GM12878 (cell line): Measurements from ENCODE around the gene PRF1. TPM values are rescaled to one million over a fixed set of nuclear protein-coding genes. Genes with fewer than 3 reads are reported as not detected.

ENCODE experiments used
- ATAC-seq: fragments of 200-7000 bp; cut with Tn5 transposase; 3 replicates; pipeline ENCODE4 v1.9.1; 2020; ENCODE audit warnings: mild to moderate bottlenecking, moderate library complexity
- BruUV-seq: library from RNA; stranded (reverse); fragments of 400-500 nt; replicated peaks from 2 replicates; lab custom pipeline; 2021; lab: Mats Ljungman, UMichigan
- CTCF ChIA-PET: fragments of 300-600 bp; sonication (Branson Sonifier 250); formaldehyde crosslinking; extraction: SDS; loops from one replicate; lab custom pipeline; 2021; ENCODE audit warnings: inconsistent platforms; lab: Yijun Ruan, JAX
- POLR2A ChIA-PET: fragments of 350-600 bp; formaldehyde crosslinking; extraction: SDS; loops from one replicate; lab custom pipeline; 2021; ENCODE audit warnings: inconsistent platforms; lab: Charles Lee
- RAD21 ChIA-PET: fragments of 300-600 bp; sonication (Branson Sonifier 250); formaldehyde crosslinking; loops from one replicate; lab custom pipeline; 2023; ENCODE audit warnings: antibody characterized with exemption; ENCODE audit not compliant: unreplicated experiment; lab: Charles Lee
- SMC1A ChIA-PET: fragments of 300-600 bp; sonication (Branson Sonifier 250); formaldehyde crosslinking; loops from one replicate; lab custom pipeline; 2023; ENCODE audit not compliant: unreplicated experiment, uncharacterized antibody; lab: Charles Lee
- DNase-seq: peaks from one replicate; pipeline ENCODE4 v3.0.0-alpha.2; 2011; ENCODE audit warnings: low read depth, low spot score
- FAIRE-seq: peaks from 3 replicates; lab custom pipeline; 2011; peaks lifted over from hg19 to GRCh38; lab: Jason Lieb, UNC
- H2AFZ ChIP-seq: 2 replicates; pipeline ENCODE4 v1.6.0; 2011; ENCODE audit warnings: low read depth, low read length, control low read depth; ENCODE audit not compliant: control insufficient read depth
- H3K27ac ChIP-seq: 2 replicates; pipeline ENCODE4 v1.5.1; 2011; ENCODE audit warnings: control low read depth; ENCODE audit not compliant: control insufficient read depth, insufficient read depth
- H3K27me3 ChIP-seq, 2 experiments: replicated peaks in 1 of 2; 2 replicates each; pipeline versions ENCODE4 v1.6.0 to v1.6.1; 2011; ENCODE audit warnings: low read length in 1 of 2; ENCODE audit not compliant: control insufficient read depth in 2 of 2, insufficient read depth in 2 of 2
- H3K36me3 ChIP-seq, 2 experiments: 2 replicates each; pipeline ENCODE4 v1.5.1; 2011; ENCODE audit warnings: low read length in 1 of 2; ENCODE audit not compliant: control insufficient read depth in 2 of 2, insufficient read depth in 2 of 2
- H3K4me1 ChIP-seq: 2 replicates; pipeline ENCODE4 v1.6.1; 2011; ENCODE audit warnings: mild to moderate bottlenecking, low read length, moderate library complexity, mixed read lengths; ENCODE audit not compliant: control insufficient read depth, insufficient read depth
- H3K4me2 ChIP-seq: 2 replicates; pipeline ENCODE4 v1.6.0; 2011; ENCODE audit warnings: control low read depth; ENCODE audit not compliant: control insufficient read depth, insufficient read depth
- H3K4me3 ChIP-seq: fragments of 200-600 bp; sonication (generic); 2 replicates; pipeline ENCODE4 v1.5.1; 2016
- H3K79me2 ChIP-seq: 2 replicates; pipeline ENCODE4 v1.6.0; 2011; ENCODE audit warnings: low read length; ENCODE audit not compliant: control insufficient read depth, insufficient read depth
- H3K9ac ChIP-seq: 2 replicates; pipeline ENCODE4 v1.8.0; 2011; ENCODE audit warnings: low read length, control low read depth, mixed read lengths; ENCODE audit not compliant: control insufficient read depth, insufficient read depth
- H3K9me3 ChIP-seq: replicated peaks from 3 replicates; pipeline ENCODE4 v1.5.1; 2011; ENCODE audit warnings: mild to moderate bottlenecking, low read length; ENCODE audit not compliant: control insufficient read depth, insufficient read depth
- H4K20me1 ChIP-seq: 2 replicates; pipeline ENCODE4 v1.6.0; 2011; ENCODE audit not compliant: control insufficient read depth, insufficient read depth
- BHLHE40 ChIP-seq, 2 experiments: fragments of 450-650 bp in 1 of 2; IDR thresholded peaks; 2 replicates each; pipeline ENCODE4 v1.6.1; 2011 to 2017; ENCODE audit warnings: low read depth in 2 of 2, borderline replicate concordance in 1 of 2, improper control_type of control experiment in 1 of 2, low read length in 1 of 2, mild to moderate bottlenecking in 1 of 2
- NR2F1 ChIP-seq: fragments of 450-650 bp; conservative IDR thresholded peaks from 2 replicates; pipeline ENCODE4 v1.6.1; 2017; ENCODE audit warnings: mild to moderate bottlenecking
- SKIL ChIP-seq: fragments of 450-650 bp; IDR thresholded peaks from 2 replicates; pipeline ENCODE4 v1.6.1; 2017; ENCODE audit warnings: mild to moderate bottlenecking, low read depth, inconsistent platforms; ENCODE audit not compliant: poor library complexity, severe bottlenecking
- SMC3 ChIP-seq: IDR thresholded peaks from 2 replicates; pipeline ENCODE4 v1.6.1; 2011; ENCODE audit warnings: low read length, improper control_type of control experiment, borderline replicate concordance
- USF1 ChIP-seq: IDR thresholded peaks from 2 replicates; pipeline ENCODE4 v1.6.1; 2011; ENCODE audit warnings: borderline replicate concordance, low read depth, mild to moderate bottlenecking, moderate library complexity, mixed read lengths, low read length; ENCODE audit not compliant: insufficient read depth; ENCODE audit errors: extremely low read length
- YY1 ChIP-seq: IDR thresholded peaks from 2 replicates; pipeline ENCODE4 v1.6.1; 2011; ENCODE audit warnings: low read depth, mild to moderate bottlenecking, low read length
- ZBTB11 ChIP-seq: fragments of 450-650 bp; formaldehyde crosslinking; IDR thresholded peaks from 2 replicates; pipeline ENCODE4 v1.5.0; 2022; ENCODE audit warnings: mild to moderate bottlenecking, missing genetic modification characterization
- ZBTB40 ChIP-seq: fragments of 450-650 bp; IDR thresholded peaks from 2 replicates; pipeline ENCODE4 v1.6.1; 2016; ENCODE audit warnings: mild to moderate bottlenecking, moderate library complexity, borderline replicate concordance
- ZNF217 ChIP-seq: fragments of 450-650 bp; IDR thresholded peaks from 2 replicates; pipeline ENCODE4 v1.6.1; 2017; ENCODE audit warnings: antibody characterized with exemption, mild to moderate bottlenecking
- WGBS: methylation state at CpG from one replicate; pipeline ENCODE4 v1.1.6; 2016; ENCODE audit warnings: low lambda C conversion rate; ENCODE audit not compliant: insufficient replicate concordance, insufficient coverage; ENCODE audit errors: missing lambda C conversion rate; 5-methylcytosine and 5-hydroxymethylcytosine counted together
- in situ Hi-C: fragments of 300-500 bp; cut with MboI; formaldehyde crosslinking; loops from 9 replicates; pipeline ENCODE4 v1.14.3; 2018; ENCODE audit warnings: mixed read lengths
- intact Hi-C: fragments of 100-400 bp; cut with micrococcal nuclease; formaldehyde crosslinking; loops from one replicate; pipeline ENCODE4 v1.14.2; 2022; ENCODE audit not compliant: unreplicated experiment
- polyA plus RNA-seq, 11 experiments: library from polyadenylated mRNA; depleted of rRNA in 4 of 11; unstranded in 6 of 11; stranded (reverse) in 5 of 11; fragments of >200 nt; fragmentation: Nextera tagmentation in 4 of 11; fragmentation: Illumina TruSeq in 1 of 11; extraction: Ambion mirVana in 4 of 11; extraction: Trizol in 1 of 11; gene quantifications; 1 replicate in 1 of 11; 2 replicates in 10 of 11; pipeline versions ENCODE4 v1.2.1 to v1.2.3, GENCODE V29; 2011 to 2016; ENCODE audit warnings: inconsistent platforms in 2 of 11, missing spikeins in 2 of 11, low read depth in 1 of 11
- total RNA-seq, 4 experiments: library from RNA; depleted of rRNA in 3 of 4; stranded (reverse); fragments of >200 nt in 3 of 4; fragmentation: Illumina TruSeq in 1 of 4; extraction: Trizol in 1 of 4; gene quantifications; 2 replicates each; pipeline versions ENCODE4 v1.2.1 to v1.2.3, GENCODE V29; 2013 to 2021
- TF ChIP-seq, protein P1 (sequence below): IDR thresholded peaks from 2 replicates; pipeline ENCODE4 v1.6.1; 2011; ENCODE audit warnings: low read depth, low read length, improper control_type of control experiment, borderline replicate concordance

PRF1 gene
- total and polyA plus RNA-seq, 10 of the 15 experiments (the other 5 are each of a cell fraction or from before 2014, with no cell fraction given) = 0.84 to 15.7 (median 1.3) TPM

GRCh38 chr10:70566515-70567290 is 35.8 kb downstream of the PRF1 start:
- FAIRE-seq (no peak), DNase-seq (no peak), ATAC-seq (no peak)
- intact Hi-C loops = no loop called here
- CTCF ChIA-PET = no interaction called here
- in situ Hi-C loops = no loop called here
- H3K79me2 ChIP-seq = no peaks in the 10 kb centered on the region
- no peak overlapping the region for H3K4me3 ChIP-seq
- SMC1A ChIA-PET = no interaction called here
- H3K27ac ChIP-seq = no peak overlapping the region
- no peaks in the 10 kb centered on the region for H3K9me3 ChIP-seq
- H3K9ac ChIP-seq = no peak overlapping the region
- no peak overlapping the region for H2AFZ ChIP-seq
- H3K27me3 ChIP-seq = no peaks in the 10 kb centered on the region
- no peaks in the 10 kb centered on the region for H3K4me1 ChIP-seq
- RAD21 ChIA-PET = no interaction called here
- H3K4me2 ChIP-seq = no peak overlapping the region
- WGBS = 77% methylated on average over 17 of the region's 18 CpGs
- H4K20me1 ChIP-seq = no peaks in the 10 kb centered on the region
- no peaks in the 10 kb centered on the region; a peak in 2 of 4 replicates for H3K36me3 ChIP-seq
- POLR2A ChIA-PET = no interaction called here
- no TSS peak for BruUV-seq
- no peak for TF ChIP-seq SKIL
- TF ChIP-seq, protein P1, sequence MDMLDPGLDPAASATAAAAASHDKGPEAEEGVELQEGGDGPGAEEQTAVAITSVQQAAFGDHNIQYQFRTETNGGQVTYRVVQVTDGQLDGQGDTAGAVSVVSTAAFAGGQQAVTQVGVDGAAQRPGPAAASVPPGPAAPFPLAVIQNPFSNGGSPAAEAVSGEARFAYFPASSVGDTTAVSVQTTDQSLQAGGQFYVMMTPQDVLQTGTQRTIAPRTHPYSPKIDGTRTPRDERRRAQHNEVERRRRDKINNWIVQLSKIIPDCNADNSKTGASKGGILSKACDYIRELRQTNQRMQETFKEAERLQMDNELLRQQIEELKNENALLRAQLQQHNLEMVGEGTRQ = no peak
- no peak for TF ChIP-seq SMC3
- no peak for TF ChIP-seq YY1
- TF ChIP-seq NR2F1 = no peak
- TF ChIP-seq ZNF217 = no peak
- no peak for TF ChIP-seq BHLHE40 (IDR thresholded peaks at IDR 0.05; ENCODE audit: borderline replicate concordance in 1 of 2, low read depth in 2 of 2, low read length in 1 of 2)
- no peak for TF ChIP-seq ZBTB40
- no peak for TF ChIP-seq USF1
- TF ChIP-seq ZBTB11 (CRISPR knock-in tag) = no peak
